GM12878 (cell line): Measurements from ENCODE around the gene NCBP3. TPM values are rescaled to one million over a fixed set of nuclear protein-coding genes. Genes with fewer than 3 reads are reported as not detected.

Experiments
- ATAC-seq: fragments of 200-7000 bp; cut with Tn5 transposase; 3 replicates; pipeline ENCODE4 v1.9.1; 2020; ENCODE audit warnings: mild to moderate bottlenecking, moderate library complexity
- BruUV-seq: library from RNA; stranded (reverse); fragments of 400-500 nt; replicated peaks from 2 replicates; lab custom pipeline; 2021; lab: Mats Ljungman, UMichigan
- CTCF ChIA-PET: fragments of 300-600 bp; sonication (Branson Sonifier 250); formaldehyde crosslinking; extraction: SDS; loops from one replicate; lab custom pipeline; 2021; ENCODE audit warnings: inconsistent platforms; lab: Yijun Ruan, JAX
- POLR2A ChIA-PET: fragments of 350-600 bp; formaldehyde crosslinking; extraction: SDS; loops from one replicate; lab custom pipeline; 2021; ENCODE audit warnings: inconsistent platforms; lab: Charles Lee
- RAD21 ChIA-PET: fragments of 300-600 bp; sonication (Branson Sonifier 250); formaldehyde crosslinking; loops from one replicate; lab custom pipeline; 2023; ENCODE audit warnings: antibody characterized with exemption; ENCODE audit not compliant: unreplicated experiment; lab: Charles Lee
- SMC1A ChIA-PET: fragments of 300-600 bp; sonication (Branson Sonifier 250); formaldehyde crosslinking; loops from one replicate; lab custom pipeline; 2023; ENCODE audit not compliant: unreplicated experiment, uncharacterized antibody; lab: Charles Lee
- DNase-seq: peaks from one replicate; pipeline ENCODE4 v3.0.0-alpha.2; 2011; ENCODE audit warnings: low read depth, low spot score
- FAIRE-seq: peaks from 3 replicates; lab custom pipeline; 2011; peaks lifted over from hg19 to GRCh38; lab: Jason Lieb, UNC
- H2AFZ ChIP-seq: 2 replicates; pipeline ENCODE4 v1.6.0; 2011; ENCODE audit warnings: low read depth, low read length, control low read depth; ENCODE audit not compliant: control insufficient read depth
- H3K27ac ChIP-seq: 2 replicates; pipeline ENCODE4 v1.5.1; 2011; ENCODE audit warnings: control low read depth; ENCODE audit not compliant: control insufficient read depth, insufficient read depth
- H3K27me3 ChIP-seq, 2 experiments: replicated peaks in 1 of 2; 2 replicates each; pipeline versions ENCODE4 v1.6.0 to v1.6.1; 2011; ENCODE audit warnings: low read length in 1 of 2; ENCODE audit not compliant: control insufficient read depth in 2 of 2, insufficient read depth in 2 of 2
- H3K36me3 ChIP-seq, 2 experiments: 2 replicates each; pipeline ENCODE4 v1.5.1; 2011; ENCODE audit warnings: low read length in 1 of 2; ENCODE audit not compliant: control insufficient read depth in 2 of 2, insufficient read depth in 2 of 2
- H3K4me1 ChIP-seq: 2 replicates; pipeline ENCODE4 v1.6.1; 2011; ENCODE audit warnings: mild to moderate bottlenecking, low read length, moderate library complexity, mixed read lengths; ENCODE audit not compliant: control insufficient read depth, insufficient read depth
- H3K4me2 ChIP-seq: 2 replicates; pipeline ENCODE4 v1.6.0; 2011; ENCODE audit warnings: control low read depth; ENCODE audit not compliant: control insufficient read depth, insufficient read depth
- H3K4me3 ChIP-seq: fragments of 200-600 bp; sonication (generic); 2 replicates; pipeline ENCODE4 v1.5.1; 2016
- H3K79me2 ChIP-seq: 2 replicates; pipeline ENCODE4 v1.6.0; 2011; ENCODE audit warnings: low read length; ENCODE audit not compliant: control insufficient read depth, insufficient read depth
- H3K9ac ChIP-seq: 2 replicates; pipeline ENCODE4 v1.8.0; 2011; ENCODE audit warnings: low read length, control low read depth, mixed read lengths; ENCODE audit not compliant: control insufficient read depth, insufficient read depth
- H3K9me3 ChIP-seq: replicated peaks from 3 replicates; pipeline ENCODE4 v1.5.1; 2011; ENCODE audit warnings: mild to moderate bottlenecking, low read length; ENCODE audit not compliant: control insufficient read depth, insufficient read depth
- H4K20me1 ChIP-seq: 2 replicates; pipeline ENCODE4 v1.6.0; 2011; ENCODE audit not compliant: control insufficient read depth, insufficient read depth
- ASH2L ChIP-seq: fragments of 300-600, 200-600 bp; sonication (generic); IDR thresholded peaks from 2 replicates; pipeline ENCODE4 v1.6.1; 2017; ENCODE audit warnings: low read depth, mild to moderate bottlenecking, borderline replicate concordance
- EED ChIP-seq: sonication (generic); IDR thresholded peaks from 2 replicates; pipeline ENCODE4 v1.6.1; 2016; ENCODE audit warnings: antibody characterized with exemption, low read depth
- EP300 ChIP-seq, 2 experiments: fragments of 150-350 bp in 1 of 2; IDR thresholded peaks; 2 replicates each; pipeline ENCODE4 v1.6.1; 2011 to 2012; ENCODE audit warnings: low read depth in 2 of 2, low read length in 2 of 2, borderline replicate concordance in 1 of 2, improper control_type of control experiment in 1 of 2, inconsistent platforms in 1 of 2; ENCODE audit not compliant: control insufficient read depth in 1 of 2
- FOS ChIP-seq: IDR thresholded peaks from 3 replicates; pipeline ENCODE4 v1.6.1; 2011; ENCODE audit warnings: borderline replicate concordance; ENCODE audit not compliant: insufficient read length; ENCODE audit errors: extremely low read depth
- HDAC6 ChIP-seq: fragments of 200-600 bp; sonication (generic); IDR thresholded peaks from one replicate; pipeline ENCODE4 v1.8.0; 2017; ENCODE audit warnings: antibody characterized with exemption; ENCODE audit not compliant: unreplicated experiment
- MEF2A ChIP-seq: IDR thresholded peaks from 2 replicates; pipeline ENCODE4 v1.6.1; 2011; ENCODE audit warnings: low read depth, mild to moderate bottlenecking, low read length, moderate library complexity; ENCODE audit not compliant: insufficient read depth
- MEF2B ChIP-seq: fragments of 450-650 bp; IDR thresholded peaks from 2 replicates; pipeline ENCODE4 v1.6.1; 2018; ENCODE audit warnings: mild to moderate bottlenecking, moderate library complexity; ENCODE audit not compliant: partially characterized antibody, poor library complexity, severe bottlenecking
- MTA3 ChIP-seq: IDR thresholded peaks from 2 replicates; pipeline ENCODE4 v1.6.1; 2012; ENCODE audit warnings: low read length, inconsistent platforms, borderline replicate concordance
- PAX8 ChIP-seq: fragments of 450-650 bp; IDR thresholded peaks from 2 replicates; pipeline ENCODE4 v1.6.1; 2017; ENCODE audit warnings: mild to moderate bottlenecking, moderate library complexity
- SIN3A ChIP-seq: IDR thresholded peaks from 2 replicates; pipeline ENCODE4 v1.6.1; 2012; ENCODE audit warnings: low read depth, low read length, improper control_type of control experiment
- TCF12 ChIP-seq: IDR thresholded peaks from 2 replicates; pipeline ENCODE4 v1.6.1; 2011; ENCODE audit warnings: low read depth, mild to moderate bottlenecking, low read length
- WRNIP1 ChIP-seq: IDR thresholded peaks from 2 replicates; pipeline ENCODE4 v1.6.1; 2011; ENCODE audit warnings: low read depth, low read length, improper control_type of control experiment, borderline replicate concordance
- ZBED1 ChIP-seq: IDR thresholded peaks from 2 replicates; pipeline ENCODE4 v1.6.1; 2016; ENCODE audit warnings: borderline replicate concordance
- ZBTB11 ChIP-seq: fragments of 450-650 bp; formaldehyde crosslinking; IDR thresholded peaks from 2 replicates; pipeline ENCODE4 v1.5.0; 2022; ENCODE audit warnings: mild to moderate bottlenecking, missing genetic modification characterization
- ZNF274 ChIP-seq: IDR thresholded peaks from one replicate; pipeline ENCODE4 v1.8.0; 2011; ENCODE audit not compliant: insufficient read length, insufficient read depth
- ZNF592 ChIP-seq: fragments of 450-650 bp; IDR thresholded peaks from 2 replicates; pipeline ENCODE4 v1.6.1; 2017; ENCODE audit warnings: mild to moderate bottlenecking, moderate library complexity
- WGBS: methylation state at CpG from one replicate; pipeline ENCODE4 v1.1.6; 2016; ENCODE audit warnings: low lambda C conversion rate; ENCODE audit not compliant: insufficient replicate concordance, insufficient coverage; ENCODE audit errors: missing lambda C conversion rate; 5-methylcytosine and 5-hydroxymethylcytosine counted together
- in situ Hi-C: fragments of 300-500 bp; cut with MboI; formaldehyde crosslinking; loops from 9 replicates; pipeline ENCODE4 v1.14.3; 2018; ENCODE audit warnings: mixed read lengths
- intact Hi-C: fragments of 100-400 bp; cut with micrococcal nuclease; formaldehyde crosslinking; loops from one replicate; pipeline ENCODE4 v1.14.2; 2022; ENCODE audit not compliant: unreplicated experiment
- polyA plus RNA-seq, 11 experiments: library from polyadenylated mRNA; depleted of rRNA in 4 of 11; unstranded in 6 of 11; stranded (reverse) in 5 of 11; fragments of >200 nt; fragmentation: Nextera tagmentation in 4 of 11; fragmentation: Illumina TruSeq in 1 of 11; extraction: Ambion mirVana in 4 of 11; extraction: Trizol in 1 of 11; gene quantifications; 1 replicate in 1 of 11; 2 replicates in 10 of 11; pipeline versions ENCODE4 v1.2.1 to v1.2.3, GENCODE V29; 2011 to 2016; ENCODE audit warnings: inconsistent platforms in 2 of 11, missing spikeins in 2 of 11, low read depth in 1 of 11
- total RNA-seq, 4 experiments: library from RNA; depleted of rRNA in 3 of 4; stranded (reverse); fragments of >200 nt in 3 of 4; fragmentation: Illumina TruSeq in 1 of 4; extraction: Trizol in 1 of 4; gene quantifications; 2 replicates each; pipeline versions ENCODE4 v1.2.1 to v1.2.3, GENCODE V29; 2013 to 2021

NCBP3 gene
- total and polyA plus RNA-seq, 10 of the 15 experiments (the other 5 are each of a cell fraction or from before 2014, with no cell fraction given), result 5.2 to 32.0 (median 23.2) TPM

GRCh38 chr17:3761036-3761917 lies 84.8 kb downstream of the NCBP3 start:
- no peak overlapping the region for H3K9ac ChIP-seq
- H3K4me3 ChIP-seq, result no peak overlapping the region
- peaks cover 28% of the 10 kb centered on the region for H3K4me1 ChIP-seq
- 91% methylated on average over 23 of the region's 23 CpGs for WGBS
- ChIA-PET CTCF (interaction anchor here (0.6 to 3.9 kb wide), 5 partner anchors 23 to 205 kb away, joined by 3 to 26 read pairs (median 3); partner anchors contain the start of gene NCBP3), SMC1A (interaction anchor here (3.6 kb wide), 1 partner anchor 23 kb away, joined by 22 read pairs; no protein-coding TSS in a partner anchor), RAD21 (interaction anchor here (1.2 to 5.7 kb wide), 2 partner anchors 22 to 35 kb away, joined by 4 to 42 read pairs; no protein-coding TSS in a partner anchor), POLR2A (no interaction called here)
- DNase-seq, result no peak
- ATAC-seq, result no peak
- H3K4me2 ChIP-seq, result no peak overlapping the region
- no peak overlapping the region for H3K27ac ChIP-seq
- intact Hi-C loops, result no loop called here
- no peak overlapping the region for H2AFZ ChIP-seq
- no TSS peak for BruUV-seq
- in situ Hi-C loops, result no loop called here
- H3K9me3 ChIP-seq, result peaks cover 6% of the 10 kb centered on the region; the same call in 2 of the 3 replicates
- no peaks in the 10 kb centered on the region for H3K27me3 ChIP-seq
- no peak for FAIRE-seq
- H3K79me2 ChIP-seq, result no peaks in the 10 kb centered on the region
- no peaks in the 10 kb centered on the region for H4K20me1 ChIP-seq
- no peaks in the 10 kb centered on the region for H3K36me3 ChIP-seq
- TF ChIP-seq ASH2L (no peak), MEF2B (no peak), ZNF274 (no peak), SIN3A (no peak), MTA3 (no peak), EP300 (IDR thresholded peaks at IDR 0.05; ENCODE audit: borderline replicate concordance in 1 of 2, control insufficient read depth in 1 of 2, low read depth in 2 of 2, low read length in 2 of 2) (no peak), PAX8 (no peak), WRNIP1 (no peak), TCF12 (no peak), HDAC6 (no peak), ZNF592 (no peak), FOS (no peak), MEF2A (no peak), ZBTB11 (CRISPR knock-in tag) (no peak), EED (no peak), ZBED1 (no peak)
